Peyer's patch (tissue), 4 donors: ENCODE results near the gene TRERF1.

Experiments
- POLR2A ChIP-seq, 2 donors: fragments of 450-650 bp; IDR thresholded peaks; one replicate each; pipeline ENCODE4 v1.5.1; 2017; ENCODE audit warnings: antibody characterized with exemption in 2 of 2, mild to moderate bottlenecking in 2 of 2, moderate library complexity in 2 of 2
- TF ChIP-seq, protein P1 (sequence below), 6 experiments: fragments of 450-650 bp in 4 of 6; fragments of 200-600 bp in 2 of 6; sonication (generic) in 1 of 6; IDR thresholded peaks; one replicate each; pipeline ENCODE4 v1.5.1; 2017 to 2019; ENCODE audit warnings: antibody characterized with exemption in 6 of 6, mild to moderate bottlenecking in 3 of 6, moderate library complexity in 1 of 6

DNA sequence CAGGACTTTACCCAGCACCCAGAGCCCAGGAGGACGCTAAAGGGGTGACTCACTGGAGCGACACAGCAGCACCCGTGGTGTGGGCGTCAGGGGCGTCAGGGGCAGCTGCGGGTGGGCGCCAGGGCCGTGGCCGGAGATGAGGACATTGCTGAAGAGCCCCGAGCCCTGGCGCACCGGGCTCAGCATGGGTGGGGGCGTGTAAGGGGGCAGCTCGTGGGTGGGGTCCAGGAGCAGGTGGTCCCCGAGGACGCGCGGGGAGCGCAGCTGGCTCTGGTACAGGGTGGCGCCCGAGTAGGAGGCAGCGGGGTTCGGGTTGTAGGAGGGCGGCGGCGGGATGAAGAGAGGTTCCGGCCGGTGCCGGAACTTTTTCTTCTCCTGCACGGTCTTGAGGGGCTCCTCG, 192.4 kb downstream of the TRERF1 start:
- TF ChIP-seq, protein P1, sequence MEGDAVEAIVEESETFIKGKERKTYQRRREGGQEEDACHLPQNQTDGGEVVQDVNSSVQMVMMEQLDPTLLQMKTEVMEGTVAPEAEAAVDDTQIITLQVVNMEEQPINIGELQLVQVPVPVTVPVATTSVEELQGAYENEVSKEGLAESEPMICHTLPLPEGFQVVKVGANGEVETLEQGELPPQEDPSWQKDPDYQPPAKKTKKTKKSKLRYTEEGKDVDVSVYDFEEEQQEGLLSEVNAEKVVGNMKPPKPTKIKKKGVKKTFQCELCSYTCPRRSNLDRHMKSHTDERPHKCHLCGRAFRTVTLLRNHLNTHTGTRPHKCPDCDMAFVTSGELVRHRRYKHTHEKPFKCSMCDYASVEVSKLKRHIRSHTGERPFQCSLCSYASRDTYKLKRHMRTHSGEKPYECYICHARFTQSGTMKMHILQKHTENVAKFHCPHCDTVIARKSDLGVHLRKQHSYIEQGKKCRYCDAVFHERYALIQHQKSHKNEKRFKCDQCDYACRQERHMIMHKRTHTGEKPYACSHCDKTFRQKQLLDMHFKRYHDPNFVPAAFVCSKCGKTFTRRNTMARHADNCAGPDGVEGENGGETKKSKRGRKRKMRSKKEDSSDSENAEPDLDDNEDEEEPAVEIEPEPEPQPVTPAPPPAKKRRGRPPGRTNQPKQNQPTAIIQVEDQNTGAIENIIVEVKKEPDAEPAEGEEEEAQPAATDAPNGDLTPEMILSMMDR (IDR thresholded peaks at IDR 0.05) = no peak
- no peak for TF ChIP-seq POLR2A (IDR thresholded peaks at IDR 0.05)
